PC-9 (cell line): ENCODE results near the gene SIGLEC12. TPM values are rescaled to one million over a fixed set of nuclear protein-coding genes. Genes with fewer than 3 reads are reported as not detected.
"Not testable (repeated sequence)": the region's sequence is repeated elsewhere in the genome, so short reads cannot be mapped to it uniquely, and the experiment has no call there.

Experiments
- BruUV-seq: library from RNA; stranded (reverse); fragments of 400-500 nt; replicated peaks from 2 replicates; lab custom pipeline; 2021; lab: Mats Ljungman, UMichigan
- CTCF ChIA-PET: fragments of 300-600 bp; sonication (Branson Sonifier 250); formaldehyde crosslinking; loops from one replicate; lab custom pipeline; 2022; ENCODE audit warnings: antibody characterized with exemption; lab: Charles Lee
- POLR2A ChIA-PET: fragments of 300-600 bp; sonication (Branson Sonifier 250); formaldehyde crosslinking; loops from one replicate; lab custom pipeline; 2022; ENCODE audit warnings: antibody characterized with exemption; ENCODE audit not compliant: unreplicated experiment; lab: Charles Lee
- DNase-seq, 2 experiments: peaks; one replicate each; pipeline versions ENCODE4 v3.0.0 to v3.0.0-alpha.2; 2015 to 2022; ENCODE audit warnings: mixed read lengths in 1 of 2
- H2AFZ ChIP-seq: fragments of 200-600 bp; sonication (generic); 2 replicates; pipeline ENCODE4 v1.8.1; 2017; ENCODE audit warnings: antibody characterized with exemption
- H3F3A ChIP-seq: fragments of 200-600 bp; sonication (generic); 2 replicates; pipeline ENCODE4 v1.8.1; 2017; ENCODE audit warnings: antibody characterized with exemption, mild to moderate bottlenecking, low read depth; ENCODE audit not compliant: insufficient read depth
- H3K27ac ChIP-seq: fragments of 200-600 bp; sonication (generic); 2 replicates; pipeline ENCODE4 v1.6.1; 2016; ENCODE audit warnings: mixed run types
- H3K27me3 ChIP-seq: fragments of 200-600 bp; sonication (generic); 2 replicates; pipeline ENCODE4 v1.6.1; 2016; ENCODE audit warnings: low read depth, mixed run types; ENCODE audit not compliant: insufficient read depth
- H3K36me3 ChIP-seq: fragments of 200-600 bp; sonication (generic); 2 replicates; pipeline ENCODE4 v1.6.1; 2016; ENCODE audit warnings: low read depth, mixed run types
- H3K4me1 ChIP-seq: fragments of 200-600 bp; sonication (generic); replicated peaks from 2 replicates; pipeline ENCODE4 v1.6.1; 2016; ENCODE audit warnings: mixed run types; ENCODE audit not compliant: insufficient read depth
- H3K4me2 ChIP-seq: fragments of 200-600 bp; sonication (generic); 2 replicates; pipeline ENCODE4 v1.6.1; 2017; ENCODE audit warnings: mixed run types
- H3K4me3 ChIP-seq: fragments of 200-600 bp; sonication (generic); 2 replicates; pipeline ENCODE4 v1.6.1; 2016; ENCODE audit warnings: mixed run types
- H3K79me2 ChIP-seq: fragments of 200-600 bp; sonication (generic); 2 replicates; pipeline ENCODE4 v1.6.1; 2017; ENCODE audit warnings: low read depth, mixed run types
- H3K9me2 ChIP-seq: fragments of 200-600 bp; sonication (generic); 2 replicates; pipeline ENCODE4 v1.8.1; 2017; ENCODE audit warnings: mild to moderate bottlenecking; ENCODE audit not compliant: insufficient read depth
- H3K9me3 ChIP-seq: fragments of 200-600 bp; sonication (generic); 2 replicates; pipeline ENCODE4 v1.8.1; 2016; ENCODE audit warnings: low read depth; ENCODE audit not compliant: insufficient read depth
- H4K20me1 ChIP-seq: fragments of 200-600 bp; sonication (generic); 2 replicates; pipeline ENCODE4 v1.8.1; 2017; ENCODE audit not compliant: insufficient read depth
- EZH2 ChIP-seq: fragments of 200-600 bp; sonication (generic); IDR thresholded peaks from 2 replicates; pipeline ENCODE4 v1.8.0; 2017; ENCODE audit warnings: antibody characterized with exemption, low read depth
- intact Hi-C: fragments of 100-400 bp; cut with micrococcal nuclease; formaldehyde crosslinking; loops from one replicate; pipeline ENCODE4 v1.10.0; 2022; ENCODE audit not compliant: unreplicated experiment
- total RNA-seq: library from RNA; stranded (reverse); gene quantifications from 2 replicates; pipeline ENCODE4 v1.2.3, GENCODE V29; 2021
- TF ChIP-seq, protein P1 (sequence below): fragments of 200-600 bp; sonication (generic); conservative IDR thresholded peaks from 2 replicates; pipeline ENCODE4 v1.6.1; 2017; ENCODE audit warnings: mixed run types, antibody characterized with exemption, mild to moderate bottlenecking, moderate library complexity

Gene SIGLEC12
- total RNA-seq, 1 experiment from 2014 or later, result not detected

DNA sequence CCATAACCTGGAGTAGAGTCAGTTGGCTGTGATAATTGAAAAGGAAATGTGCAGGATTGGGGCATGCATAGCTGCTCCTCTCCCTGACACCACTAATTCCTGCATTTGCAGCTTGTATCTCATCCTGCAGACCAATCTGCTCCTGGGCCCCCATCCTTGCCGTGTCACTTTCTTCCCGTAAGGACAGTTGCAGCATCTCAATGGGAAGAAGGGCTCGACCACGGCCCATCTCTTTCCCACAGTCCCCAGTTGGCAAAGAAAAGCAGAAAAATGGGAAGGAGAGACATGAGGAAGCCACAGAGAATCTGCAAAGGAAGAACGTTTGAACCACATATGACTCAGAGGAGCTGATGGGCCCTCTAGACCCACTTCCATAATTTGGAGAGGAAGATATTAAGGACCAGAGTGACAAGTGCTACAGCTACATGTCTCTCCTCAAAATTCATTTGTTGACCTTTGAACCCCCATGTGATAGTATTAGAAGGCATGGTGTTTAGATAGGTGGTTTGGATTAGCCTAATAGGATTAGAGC is 1.8 kb upstream of the SIGLEC12 start:
- POLR2A ChIA-PET, result no interaction called here
- Histone ChIP-seq H3K4me3 (no peak overlapping the region), H4K20me1 (no peaks in the 10 kb centered on the region), H3K4me1 (no peaks in the 10 kb centered on the region), H3K4me2 (no peak overlapping the region), H3F3A (no peaks in the 10 kb centered on the region), H3K27me3 (peaks cover 61% of the 10 kb centered on the region), H3K36me3 (no peaks in the 10 kb centered on the region), H3K9me2 (no peaks in the 10 kb centered on the region), H3K79me2 (no peaks in the 10 kb centered on the region), H3K27ac (no peak overlapping the region), H2AFZ (no peak overlapping the region), H3K9me3 (no peaks in the 10 kb centered on the region)
- no peak for DNase-seq
- intact Hi-C loops, result no loop called here
- CTCF ChIA-PET, result no interaction called here
- BruUV-seq, result no TSS peak
- TF ChIP-seq, protein P1, sequence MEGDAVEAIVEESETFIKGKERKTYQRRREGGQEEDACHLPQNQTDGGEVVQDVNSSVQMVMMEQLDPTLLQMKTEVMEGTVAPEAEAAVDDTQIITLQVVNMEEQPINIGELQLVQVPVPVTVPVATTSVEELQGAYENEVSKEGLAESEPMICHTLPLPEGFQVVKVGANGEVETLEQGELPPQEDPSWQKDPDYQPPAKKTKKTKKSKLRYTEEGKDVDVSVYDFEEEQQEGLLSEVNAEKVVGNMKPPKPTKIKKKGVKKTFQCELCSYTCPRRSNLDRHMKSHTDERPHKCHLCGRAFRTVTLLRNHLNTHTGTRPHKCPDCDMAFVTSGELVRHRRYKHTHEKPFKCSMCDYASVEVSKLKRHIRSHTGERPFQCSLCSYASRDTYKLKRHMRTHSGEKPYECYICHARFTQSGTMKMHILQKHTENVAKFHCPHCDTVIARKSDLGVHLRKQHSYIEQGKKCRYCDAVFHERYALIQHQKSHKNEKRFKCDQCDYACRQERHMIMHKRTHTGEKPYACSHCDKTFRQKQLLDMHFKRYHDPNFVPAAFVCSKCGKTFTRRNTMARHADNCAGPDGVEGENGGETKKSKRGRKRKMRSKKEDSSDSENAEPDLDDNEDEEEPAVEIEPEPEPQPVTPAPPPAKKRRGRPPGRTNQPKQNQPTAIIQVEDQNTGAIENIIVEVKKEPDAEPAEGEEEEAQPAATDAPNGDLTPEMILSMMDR, result no peak

DNA sequence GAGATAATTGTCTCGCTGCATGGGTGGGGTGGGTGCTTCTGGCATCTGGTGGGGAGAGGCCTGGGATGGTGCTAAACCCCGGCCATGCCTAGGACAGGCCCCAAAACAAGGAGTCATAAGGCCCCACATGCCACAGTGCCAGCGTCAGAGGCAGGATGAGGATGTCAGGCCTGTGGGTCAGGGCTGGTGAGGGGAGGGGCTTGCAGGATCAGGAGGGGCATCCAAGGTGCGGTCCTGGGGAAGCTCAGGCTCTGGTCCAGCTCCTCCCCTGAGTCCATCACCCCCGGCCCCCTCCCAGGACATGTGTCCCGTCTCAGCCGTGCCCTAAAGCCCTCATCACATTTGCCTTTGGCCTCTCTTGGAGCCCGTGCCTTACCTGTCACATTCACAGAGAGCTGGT is 669 bp downstream of the SIGLEC12 start:
- H4K20me1 ChIP-seq, H3K79me2 ChIP-seq, POLR2A ChIA-PET, H3K4me2 ChIP-seq, H3K36me3 ChIP-seq, H3K4me1 ChIP-seq, DNase-seq, CTCF ChIA-PET, H3K27ac ChIP-seq, H3F3A ChIP-seq, H3K9me2 ChIP-seq, BruUV-seq, intact Hi-C loops, H2AFZ ChIP-seq, H3K9me3 ChIP-seq, H3K4me3 ChIP-seq: not testable (repeated sequence)
- H3K27me3 ChIP-seq, result peaks cover 70% of the 10 kb centered on the region

DNA sequence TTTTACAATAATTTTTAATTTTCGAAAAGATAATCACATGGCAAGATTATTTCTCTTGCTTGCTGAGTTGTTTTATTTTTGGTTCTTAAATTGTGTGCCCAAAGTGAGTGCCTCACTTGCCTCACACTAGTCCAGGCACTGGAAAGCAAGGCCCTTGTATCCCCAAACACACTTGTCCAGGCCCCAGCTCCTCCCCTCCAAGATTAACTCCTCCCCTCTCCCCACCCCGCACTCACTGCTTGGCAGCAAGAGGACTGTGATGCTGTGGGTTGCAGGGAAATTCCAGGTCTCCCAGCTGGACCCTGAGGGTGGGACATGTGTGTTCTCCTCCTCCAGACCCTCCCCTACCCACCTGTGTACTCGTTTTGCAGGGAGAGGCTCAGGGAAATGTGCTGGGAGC is 3.9 kb downstream of the SIGLEC12 start:
- H3K27ac ChIP-seq, result no peak overlapping the region
- TF ChIP-seq, protein P1, result no peak
- no peak for TF ChIP-seq EZH2
- no peak overlapping the region for H3K4me3 ChIP-seq
- no peaks in the 10 kb centered on the region for H4K20me1 ChIP-seq
- no peaks in the 10 kb centered on the region for H3F3A ChIP-seq
- no peaks in the 10 kb centered on the region for H3K9me3 ChIP-seq
- ChIA-PET CTCF (no interaction called here), POLR2A (no interaction called here)
- intact Hi-C loops, result no loop called here
- no peaks in the 10 kb centered on the region for H3K36me3 ChIP-seq
- H2AFZ ChIP-seq, result no peak overlapping the region
- no peak for DNase-seq
- no peaks in the 10 kb centered on the region for H3K9me2 ChIP-seq
- no peak overlapping the region for H3K4me2 ChIP-seq
- H3K4me1 ChIP-seq, result no peaks in the 10 kb centered on the region
- H3K27me3 ChIP-seq, result peaks cover 78% of the 10 kb centered on the region
- BruUV-seq, result no TSS peak
- H3K79me2 ChIP-seq, result no peaks in the 10 kb centered on the region

DNA sequence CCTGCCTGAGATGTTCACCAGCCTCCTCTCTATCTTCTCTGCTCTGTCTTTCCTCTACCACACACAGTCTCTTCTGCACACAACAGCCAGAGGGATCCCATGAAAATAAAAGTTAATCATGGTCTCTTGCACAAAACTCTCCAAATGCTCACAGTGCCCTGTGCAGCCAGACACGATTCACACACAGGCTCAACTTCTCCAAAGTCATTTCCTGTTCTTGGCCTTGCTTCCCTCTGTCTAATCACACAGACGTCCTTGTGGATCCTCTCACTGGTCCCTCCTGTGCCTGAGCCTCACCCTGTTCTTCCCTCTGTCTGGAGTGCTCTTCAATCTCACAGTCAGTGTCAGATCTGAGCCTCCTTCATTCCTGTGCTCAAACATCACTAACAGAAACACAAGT is 7.8 kb downstream of the SIGLEC12 start:
- DNase-seq, result no peak
- H3K9me3 ChIP-seq, result no peaks in the 10 kb centered on the region
- TF ChIP-seq, protein P1, result no peak
- no peak for TF ChIP-seq EZH2
- H3K4me1 ChIP-seq, result no peaks in the 10 kb centered on the region
- H2AFZ ChIP-seq, result no peak overlapping the region
- no peaks in the 10 kb centered on the region for H3F3A ChIP-seq
- CTCF ChIA-PET, result no interaction called here
- peaks cover 75% of the 10 kb centered on the region for H3K27me3 ChIP-seq
- intact Hi-C loops, result no loop called here
- H3K27ac ChIP-seq, result no peak overlapping the region
- BruUV-seq, result no TSS peak
- no peak overlapping the region for H3K4me2 ChIP-seq
- H3K36me3 ChIP-seq, result no peaks in the 10 kb centered on the region
- no peaks in the 10 kb centered on the region for H3K79me2 ChIP-seq
- POLR2A ChIA-PET, result no interaction called here
- no peak overlapping the region for H3K4me3 ChIP-seq
- no peaks in the 10 kb centered on the region for H3K9me2 ChIP-seq
- no peaks in the 10 kb centered on the region for H4K20me1 ChIP-seq
